M059J (cell line): ENCODE results near the gene USP7. TPM values are rescaled to one million over a fixed set of nuclear protein-coding genes. Genes with fewer than 3 reads are reported as not detected.
"Not testable (repeated sequence)": the region's sequence is repeated elsewhere in the genome, so short reads cannot be mapped to it uniquely, and the experiment has no call there.

ENCODE experiments used
- DNase-seq: peaks from one replicate; pipeline ENCODE4 v3.0.0-alpha.2; 2012; ENCODE audit warnings: low read depth
- total RNA-seq: library from RNA; depleted of rRNA; stranded (reverse); fragments of >200 nt; shearing (Covaris generic); gene quantifications from 2 replicates; pipeline ENCODE4 v1.2.3, GENCODE V29; 2014; rRNA removed

The USP7 gene
- total RNA-seq, 1 experiment from 2014 or later, result 35.0 TPM

DNA sequence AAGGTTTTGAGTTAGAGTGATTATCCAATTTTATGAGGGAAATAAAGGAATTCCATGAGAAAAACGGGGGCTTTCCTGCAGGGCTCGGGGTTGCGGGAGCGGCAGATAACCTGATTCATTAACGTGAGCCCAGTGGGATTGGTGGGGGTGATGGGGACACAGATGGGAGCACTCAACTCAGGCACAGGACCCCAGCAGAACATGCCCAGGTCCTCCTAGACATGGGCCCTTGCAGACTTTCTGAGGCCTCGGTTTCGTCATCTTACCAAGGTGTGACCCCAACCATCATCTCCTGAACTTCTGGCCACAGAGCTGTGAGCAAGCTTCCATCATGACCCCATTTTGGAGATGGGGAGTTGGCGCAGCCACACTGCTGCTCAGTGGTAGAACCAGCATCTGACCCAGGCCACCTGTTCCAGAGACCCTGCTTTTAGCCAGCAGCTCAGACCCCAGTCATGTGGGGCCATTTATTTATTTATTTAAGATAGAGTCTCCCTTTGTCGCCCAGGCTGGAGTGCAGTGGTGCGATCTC, 117.2 kb downstream of the USP7 start:
- no peak for DNase-seq

- DNase-seq, result no peak
Measured at GRCh38 chr16:8845699-8846298, 117.9 kb downstream of the USP7 start.

DNA sequence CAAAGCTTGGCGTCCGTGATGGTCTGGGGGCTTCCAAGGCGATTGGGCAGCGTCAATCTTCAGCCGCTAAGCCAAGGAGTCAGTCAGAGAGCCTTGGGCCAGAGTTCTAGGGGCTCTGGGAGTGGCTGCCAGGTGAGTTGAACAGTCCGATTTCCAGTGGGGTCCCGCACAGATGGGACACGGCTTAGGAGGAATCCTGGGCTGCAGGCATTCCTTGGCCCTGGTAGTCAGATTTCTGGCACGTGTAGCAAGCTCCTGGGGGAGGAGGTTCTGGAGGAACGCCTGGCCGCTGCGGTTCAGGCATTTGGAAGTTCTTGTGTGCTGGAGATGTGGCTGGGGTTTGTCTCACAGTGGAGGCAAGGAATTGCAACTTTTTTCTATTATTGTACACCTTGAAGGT, 120.4 kb downstream of the USP7 start:
- DNase-seq, result not testable (repeated sequence)

Other genes with a start within 250 kb of the USP7 start
- gene TMEM186, start 166.3 kb downstream of the USP7 start, total RNA-seq, result 7.1 TPM in 2 replicates
- 42.7 and 61.0 TPM in 2 replicates for gene PMM2, start 166.1 kb downstream of the USP7 start, total RNA-seq
- 199 and 229 TPM in 2 replicates for gene CARHSP1, start 94.9 kb downstream of the USP7 start, total RNA-seq
- not detected in 2 replicates for gene LITAFD, start 81.6 kb downstream of the USP7 start, total RNA-seq
- 29.5 and 48.5 TPM in 2 replicates for gene HAPSTR1, start 127.7 kb upstream of the USP7 start, total RNA-seq